Activated naive CD4-positive, alpha-beta T cell treated with Interleukin-2 at 50 U/mL for 16 hours (primary cell): Measurements from ENCODE around the gene ARSB.
"Not testable (repeated sequence)": the region's sequence is repeated elsewhere in the genome, so short reads cannot be mapped to it uniquely, and the experiment has no call there.

Source experiments
- DNase-seq: peaks from one replicate; pipeline ENCODE4 v3.0.0-alpha.2; 2020

Gene ARSB

GRCh38 chr5:78771260-78772205, 213.6 kb downstream of the ARSB start:
- DNase-seq = no peak

GRCh38 chr5:78768781-78769380, 216.2 kb downstream of the ARSB start:
- no peak for DNase-seq

- no peak for DNase-seq
Observed at GRCh38 chr5:78766412-78766762, 218.7 kb downstream of the ARSB start.

GRCh38 chr5:78765756-78766411, 219.2 kb downstream of the ARSB start:
- no peak for DNase-seq

- no peak for DNase-seq
Observed at GRCh38 chr5:78765116-78765515, 220.0 kb downstream of the ARSB start.

GRCh38 chr5:78763659-78764189, 221.4 kb downstream of the ARSB start:
- DNase-seq = no peak

- not testable (repeated sequence) for DNase-seq
Observed at GRCh38 chr5:78762743-78763142, 222.4 kb downstream of the ARSB start.

GRCh38 chr5:78761840-78762239, 223.3 kb downstream of the ARSB start:
- DNase-seq = no peak

- DNase-seq = no peak
Observed at GRCh38 chr5:78760770-78761169, 224.3 kb downstream of the ARSB start.

- no peak for DNase-seq
Observed at GRCh38 chr5:78760366-78760765, 224.7 kb downstream of the ARSB start.

- no peak for DNase-seq
Observed at GRCh38 chr5:78758169-78758839, 226.8 kb downstream of the ARSB start.

GRCh38 chr5:78757269-78758053, 227.6 kb downstream of the ARSB start:
- no peak for DNase-seq

- DNase-seq = no peak
Observed at GRCh38 chr5:78756858-78757257, 228.3 kb downstream of the ARSB start.

- DNase-seq = no peak
Observed at GRCh38 chr5:78755822-78756429, 229.2 kb downstream of the ARSB start.

GRCh38 chr5:78754655-78755054, 230.5 kb downstream of the ARSB start:
- DNase-seq = no peak

- no peak for DNase-seq
Observed at GRCh38 chr5:78753093-78753531, 232.0 kb downstream of the ARSB start.

- no peak for DNase-seq
Observed at GRCh38 chr5:78751872-78752271, 233.2 kb downstream of the ARSB start.

GRCh38 chr5:78750281-78750680, 234.8 kb downstream of the ARSB start:
- no peak for DNase-seq

- no peak for DNase-seq
Observed at GRCh38 chr5:78747705-78748359, 237.3 kb downstream of the ARSB start.

GRCh38 chr5:78747055-78747454, 238.1 kb downstream of the ARSB start:
- no peak for DNase-seq
